Omental fat pad (tissue), 4 donors: ENCODE measurements around the gene CELF4. TPM values are rescaled to one million over a fixed set of nuclear protein-coding genes. Genes with fewer than 3 reads are reported as not detected.

Experiments
- ATAC-seq: fragments of 150-250 bp; one replicate; pipeline ENCODE4 v1.9.1; 2016; ENCODE audit warnings: mild to moderate bottlenecking, moderate library complexity; ENCODE audit not compliant: low FRiP score
- DNase-seq: peaks from one replicate; pipeline ENCODE4 v3.0.0-alpha.2; 2019; ENCODE audit warnings: low spot score
- total RNA-seq, 4 donors: library from RNA; depleted of rRNA; stranded (reverse); fragments of >200 nt; gene quantifications; one replicate each; pipeline ENCODE4 v1.1.0, GENCODE V29; 2016
- TF ChIP-seq, protein P1 (sequence below), 3 donors: fragments of 450-650 bp; IDR thresholded peaks; one replicate each; pipeline ENCODE4 v1.5.1; 2016 to 2017; ENCODE audit warnings: antibody characterized with exemption in 3 of 3, mild to moderate bottlenecking in 3 of 3, moderate library complexity in 2 of 3

Gene CELF4
- total RNA-seq, 4 donors from 2014 or later: 0.37 to 0.47 TPM; not detected in 2

DNA sequence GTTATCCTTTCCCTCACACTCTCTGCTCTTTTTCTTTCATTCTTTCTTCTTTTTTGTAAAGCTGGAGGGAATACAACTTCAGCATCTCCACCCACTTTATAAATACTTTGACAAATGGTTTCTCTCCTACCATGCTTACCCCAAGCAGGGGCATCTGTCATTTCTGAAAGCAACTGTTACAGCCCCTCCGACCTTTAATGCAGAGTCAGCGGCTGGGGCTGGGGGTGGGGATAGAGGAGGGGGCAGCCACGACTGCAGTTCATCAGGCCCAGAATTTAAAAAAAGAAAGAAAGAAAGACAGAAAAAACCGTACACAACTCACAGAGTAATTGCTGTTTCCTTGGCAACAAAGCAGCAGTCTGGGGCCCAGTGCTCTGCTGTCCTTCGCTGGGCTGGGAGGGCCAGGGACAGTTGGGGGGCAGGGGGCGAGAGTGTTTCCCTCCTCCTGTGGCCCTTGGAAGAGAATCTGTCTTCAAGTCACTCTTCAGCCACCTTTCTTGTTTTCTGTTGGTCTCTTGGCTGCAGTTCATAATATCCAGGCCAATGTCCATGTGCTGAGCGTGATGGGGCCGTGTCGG, 53.8 kb downstream of the CELF4 start:
- no peak for ATAC-seq
- no peak for DNase-seq
- TF ChIP-seq, protein P1, sequence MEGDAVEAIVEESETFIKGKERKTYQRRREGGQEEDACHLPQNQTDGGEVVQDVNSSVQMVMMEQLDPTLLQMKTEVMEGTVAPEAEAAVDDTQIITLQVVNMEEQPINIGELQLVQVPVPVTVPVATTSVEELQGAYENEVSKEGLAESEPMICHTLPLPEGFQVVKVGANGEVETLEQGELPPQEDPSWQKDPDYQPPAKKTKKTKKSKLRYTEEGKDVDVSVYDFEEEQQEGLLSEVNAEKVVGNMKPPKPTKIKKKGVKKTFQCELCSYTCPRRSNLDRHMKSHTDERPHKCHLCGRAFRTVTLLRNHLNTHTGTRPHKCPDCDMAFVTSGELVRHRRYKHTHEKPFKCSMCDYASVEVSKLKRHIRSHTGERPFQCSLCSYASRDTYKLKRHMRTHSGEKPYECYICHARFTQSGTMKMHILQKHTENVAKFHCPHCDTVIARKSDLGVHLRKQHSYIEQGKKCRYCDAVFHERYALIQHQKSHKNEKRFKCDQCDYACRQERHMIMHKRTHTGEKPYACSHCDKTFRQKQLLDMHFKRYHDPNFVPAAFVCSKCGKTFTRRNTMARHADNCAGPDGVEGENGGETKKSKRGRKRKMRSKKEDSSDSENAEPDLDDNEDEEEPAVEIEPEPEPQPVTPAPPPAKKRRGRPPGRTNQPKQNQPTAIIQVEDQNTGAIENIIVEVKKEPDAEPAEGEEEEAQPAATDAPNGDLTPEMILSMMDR (IDR thresholded peaks at IDR 0.05): no peak

DNA sequence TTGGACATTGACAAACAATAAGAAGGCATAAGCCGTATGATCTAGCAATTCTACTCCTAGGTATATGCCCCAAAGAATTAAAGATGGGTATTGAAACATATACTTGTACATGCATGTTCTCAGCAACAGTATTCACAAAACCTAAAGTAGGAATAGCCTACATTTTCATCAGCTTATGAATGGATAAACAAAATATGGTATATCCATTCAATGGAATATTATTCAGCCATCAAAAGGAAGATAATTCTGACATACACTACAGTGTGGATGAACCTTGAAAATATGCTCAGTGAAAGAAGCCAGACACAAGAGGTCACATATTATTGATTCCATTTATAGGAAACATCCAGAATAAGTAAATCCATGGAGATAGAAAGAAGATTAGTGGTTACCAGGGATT, 56.0 kb downstream of the CELF4 start:
- ATAC-seq: no peak
- TF ChIP-seq, protein P1 (IDR thresholded peaks at IDR 0.05): no peak

DNA sequence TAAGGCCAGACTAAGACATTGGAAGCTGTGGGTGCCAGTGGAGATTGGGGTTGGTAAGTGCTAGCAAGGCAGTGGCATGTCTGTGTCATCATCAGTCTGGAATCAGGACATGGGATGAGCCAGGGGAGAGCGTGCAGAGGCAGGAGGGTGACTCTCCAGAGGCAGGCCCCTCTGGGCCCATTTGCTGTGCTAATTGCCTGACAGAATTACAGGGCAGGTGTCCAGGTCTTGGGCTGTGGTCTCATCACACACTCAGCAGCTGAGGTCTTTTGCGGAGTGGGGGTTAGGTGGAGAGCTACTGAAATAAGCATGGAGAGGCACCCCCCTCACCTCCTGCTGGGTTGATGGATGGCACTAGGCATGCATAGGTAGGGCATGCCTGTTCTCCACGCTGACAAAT, 57.4 kb downstream of the CELF4 start:
- no peak for DNase-seq
- no peak for ATAC-seq
- TF ChIP-seq, protein P1 (IDR thresholded peaks at IDR 0.05): no peak

More for the DNA sequence above, 56.0 kb downstream of the CELF4 start:
- DNase-seq: no peak

DNA sequence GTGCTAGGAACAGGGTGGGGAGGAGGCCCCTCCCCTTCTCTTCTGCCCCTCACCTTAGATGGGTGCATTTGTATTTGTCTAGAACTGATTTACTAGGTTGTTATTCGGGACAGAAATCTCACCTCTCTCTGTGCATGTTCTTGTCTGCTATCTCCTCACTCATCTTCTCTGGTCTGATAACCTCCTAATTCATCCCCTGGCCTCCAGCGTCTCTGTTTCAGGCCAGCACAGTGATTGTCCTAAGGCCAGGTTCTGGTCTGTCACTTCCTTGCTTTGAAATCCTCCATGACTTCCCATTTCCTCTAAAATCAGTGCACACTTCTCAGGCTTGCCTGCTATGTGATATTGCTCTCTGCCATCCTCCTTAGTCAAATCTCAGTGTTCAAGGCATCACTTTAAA, 58.4 kb downstream of the CELF4 start:
- ATAC-seq: no peak
- no peak for DNase-seq
- TF ChIP-seq, protein P1 (IDR thresholded peaks at IDR 0.05): no peak

DNA sequence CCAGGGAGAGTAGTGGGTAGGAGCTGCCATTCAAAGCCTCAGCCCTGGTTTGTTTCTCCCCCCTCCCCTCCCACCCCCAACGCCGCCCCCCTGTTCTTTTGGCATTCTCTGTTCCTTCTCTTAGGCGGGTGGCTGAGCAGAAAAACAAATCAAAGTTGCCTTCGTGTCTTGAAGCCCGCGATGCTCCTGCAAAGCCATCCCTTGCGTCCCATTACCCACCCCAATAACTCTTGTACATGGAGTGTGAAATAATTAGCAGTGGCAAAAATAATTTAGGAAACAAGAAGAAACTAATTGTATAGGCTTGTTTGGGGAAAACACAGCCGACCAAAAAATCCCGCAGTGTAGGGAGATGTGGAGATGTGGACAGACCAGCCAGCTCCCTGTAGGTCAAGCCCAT, 59.6 kb downstream of the CELF4 start:
- ATAC-seq (no peak), DNase-seq (no peak)
- TF ChIP-seq, protein P1 (IDR thresholded peaks at IDR 0.05): no peak

DNA sequence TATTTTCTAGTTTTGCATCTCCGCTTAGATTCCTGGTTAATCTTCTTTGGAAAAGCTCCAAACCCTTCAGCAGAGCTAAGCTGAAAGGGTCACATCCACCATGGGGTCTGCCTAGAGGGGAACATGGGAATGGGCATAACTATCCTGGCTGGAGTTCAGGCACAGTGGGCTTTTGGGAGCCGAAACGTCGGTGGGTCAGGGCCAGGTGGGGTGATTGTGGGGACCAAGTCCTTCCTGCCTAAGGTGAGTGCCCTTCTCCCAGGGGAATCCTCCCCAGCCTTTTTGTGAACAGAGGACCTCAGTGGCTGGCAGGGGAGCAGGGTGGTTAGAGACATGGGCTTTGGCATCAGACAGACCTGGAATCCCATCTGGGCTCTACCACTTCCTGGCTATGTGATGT, 60.3 kb downstream of the CELF4 start:
- no peak for DNase-seq
- ATAC-seq: no peak
- TF ChIP-seq, protein P1 (IDR thresholded peaks at IDR 0.05): no peak

DNA sequence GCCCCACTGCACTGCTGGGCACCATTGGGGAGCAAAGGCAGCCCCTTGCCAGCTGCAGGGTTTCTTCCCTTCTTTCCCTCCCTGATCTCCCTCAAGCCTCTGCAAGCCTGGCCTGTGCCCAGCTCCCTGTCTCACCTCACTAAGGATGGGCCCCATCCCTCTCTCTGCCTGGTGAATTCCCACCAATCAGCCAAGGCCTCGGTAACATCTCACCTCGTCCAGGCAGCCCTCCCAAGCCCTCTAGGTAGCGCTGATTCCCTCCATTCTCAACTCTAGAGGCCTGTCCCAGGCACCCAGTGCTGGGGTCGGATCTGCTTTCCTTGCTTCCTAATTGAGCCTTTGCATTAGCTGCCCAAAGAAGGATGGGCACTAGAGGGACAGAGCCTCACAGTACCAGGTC, 63.0 kb downstream of the CELF4 start:
- no peak for ATAC-seq
- TF ChIP-seq, protein P1 (IDR thresholded peaks at IDR 0.05): no peak
- no peak for DNase-seq
